Bone marrow (tissue), 2 donors: ENCODE data around the gene ELFN2.

ENCODE experiments used
- DNase-seq, 2 donors: peaks; one replicate each; lab custom pipeline; 2025; lab: John Stamatoyannopoulos, UW

ELFN2 gene

GRCh38 chr22:37455896-37456295 lies 28.6 kb upstream of the ELFN2 start:
- DNase-seq: no peak

- DNase-seq: no peak
These were observed 27.8 kb upstream of the ELFN2 start for GRCh38 chr22:37454857-37455686.

- no peak for DNase-seq
These were observed 26.4 kb upstream of the ELFN2 start for GRCh38 chr22:37453696-37454095.

GRCh38 chr22:37451218-37451617 lies 23.9 kb upstream of the ELFN2 start:
- DNase-seq: no peak

- peak in 1 of 2 donors; percentile 15 for DNase-seq
These were observed 22.2 kb upstream of the ELFN2 start for GRCh38 chr22:37449331-37450001.

GRCh38 chr22:37448516-37449127 lies 21.3 kb upstream of the ELFN2 start:
- DNase-seq: no peak

GRCh38 chr22:37445501-37445900 lies 18.2 kb upstream of the ELFN2 start:
- DNase-seq: no peak

- no peak for DNase-seq
These were observed 16.7 kb upstream of the ELFN2 start for GRCh38 chr22:37443977-37444376.

- no peak for DNase-seq
These were observed 15.8 kb upstream of the ELFN2 start for GRCh38 chr22:37443086-37443485.

GRCh38 chr22:37442537-37442936 lies 15.3 kb upstream of the ELFN2 start:
- no peak for DNase-seq

- DNase-seq: no peak
These were observed 14.9 kb upstream of the ELFN2 start for GRCh38 chr22:37442135-37442534.

- DNase-seq: no peak
These were observed 13.6 kb upstream of the ELFN2 start for GRCh38 chr22:37440875-37441274.

- no peak for DNase-seq
These were observed 12.1 kb upstream of the ELFN2 start for GRCh38 chr22:37439347-37439746.

- no peak for DNase-seq
These were observed 8.8 kb upstream of the ELFN2 start for GRCh38 chr22:37435970-37436603.

GRCh38 chr22:37433786-37434185 lies 6.5 kb upstream of the ELFN2 start:
- DNase-seq: no peak

GRCh38 chr22:37432708-37433054 lies 5.4 kb upstream of the ELFN2 start:
- no peak for DNase-seq

- peak; percentile 18 to 23 for DNase-seq
These were observed 4.8 kb upstream of the ELFN2 start for GRCh38 chr22:37431801-37432707.

GRCh38 chr22:37431366-37431765 lies 4.1 kb upstream of the ELFN2 start:
- DNase-seq: no peak

- no peak for DNase-seq
These were observed 3.7 kb upstream of the ELFN2 start for GRCh38 chr22:37430941-37431340.

- DNase-seq: peak in 1 of 2 donors; percentile 59
These were observed 1.6 kb upstream of the ELFN2 start for GRCh38 chr22:37428649-37429586.
